ENCODE results near the gene FRMPD1.
A peak's percentile ranks its signal among the peaks of the same experiment; 100 is the strongest.
"Not testable (repeated sequence)": the region's sequence is repeated elsewhere in the genome, so short reads cannot be mapped to it uniquely, and the experiment has no call there.

Gene FRMPD1

GRCh38 chr9:37650873-37651768 lies at the start of gene FRMPD1:
Gene FRMPD1 (plus strand): TSS chr9:37650954. CDS start chr9:37692642, 41,688 bp downstream.
- DNase-seq (ENCODE audit: low read depth), result no peak
- peak within 1 kb of the TSS; percentile 48 for H3K4me3 ChIP-seq (ENCODE audit: low read depth, low read length)

- not testable (repeated sequence) for H3K4me3 ChIP-seq (ENCODE audit: low read depth, low read length); DNase-seq (ENCODE audit: low read depth)
Observed at GRCh38 chr9:37602061-37602460, 48.7 kb upstream of the FRMPD1 start.

- no peak for DNase-seq (ENCODE audit: low read depth)
Observed at GRCh38 chr9:37602817-37603216, 47.9 kb upstream of the FRMPD1 start.

GRCh38 chr9:37604296-37604695 lies 46.5 kb upstream of the FRMPD1 start:
- H3K4me3 ChIP-seq (ENCODE audit: low read depth, low read length), result no peak overlapping the region
- no peak for DNase-seq (ENCODE audit: low read depth)

More at GRCh38 chr9:37602817-37603216, 47.9 kb upstream of the FRMPD1 start:
- no peak overlapping the region for H3K4me3 ChIP-seq (ENCODE audit: low read depth, low read length)

GRCh38 chr9:37608250-37608649 lies 42.5 kb upstream of the FRMPD1 start:
- no peak for DNase-seq (ENCODE audit: low read depth)

GRCh38 chr9:37609735-37610397 lies 40.9 kb upstream of the FRMPD1 start:
- no peak overlapping the region for H3K4me3 ChIP-seq (ENCODE audit: low read depth, low read length)
- DNase-seq (ENCODE audit: low read depth), result no peak

More at GRCh38 chr9:37608250-37608649, 42.5 kb upstream of the FRMPD1 start:
- H3K4me3 ChIP-seq (ENCODE audit: low read depth, low read length), result no peak overlapping the region

GRCh38 chr9:37611014-37611413 lies 39.7 kb upstream of the FRMPD1 start:
- no peak for DNase-seq (ENCODE audit: low read depth)
- H3K4me3 ChIP-seq (ENCODE audit: low read depth, low read length), result no peak overlapping the region

GRCh38 chr9:37611961-37612360 lies 38.8 kb upstream of the FRMPD1 start:
- DNase-seq (ENCODE audit: low read depth), result no peak
- no peak overlapping the region for H3K4me3 ChIP-seq (ENCODE audit: low read depth, low read length)

GRCh38 chr9:37617161-37617560 lies 33.6 kb upstream of the FRMPD1 start:
- H3K4me3 ChIP-seq (ENCODE audit: low read depth, low read length), result no peak overlapping the region
- DNase-seq (ENCODE audit: low read depth), result no peak

DNA sequence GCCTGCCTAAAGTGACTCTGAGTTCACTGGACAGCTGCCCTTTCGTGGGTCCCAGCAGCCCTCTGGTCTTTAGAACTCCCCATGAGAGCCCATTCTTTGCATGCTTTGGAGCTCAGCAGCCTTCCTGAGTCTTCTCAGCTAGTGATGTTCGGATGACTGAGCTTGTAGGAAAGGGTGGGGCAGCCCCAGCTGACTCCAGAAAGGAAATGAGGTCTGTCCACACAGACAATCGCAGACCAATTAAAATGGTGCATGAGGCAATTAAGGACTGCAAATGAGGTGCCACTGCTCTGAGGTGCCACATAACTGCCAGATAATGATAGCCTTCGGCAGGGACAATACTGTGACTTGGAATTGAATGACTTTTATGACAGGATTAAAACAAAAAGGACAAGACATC lies 32.9 kb upstream of the FRMPD1 start:
- no peak for DNase-seq (ENCODE audit: low read depth)
- no peak overlapping the region for H3K4me3 ChIP-seq (ENCODE audit: low read depth, low read length)

GRCh38 chr9:37618817-37619216 lies 31.9 kb upstream of the FRMPD1 start:
- no peak overlapping the region for H3K4me3 ChIP-seq (ENCODE audit: low read depth, low read length)
- no peak for DNase-seq (ENCODE audit: low read depth)

DNA sequence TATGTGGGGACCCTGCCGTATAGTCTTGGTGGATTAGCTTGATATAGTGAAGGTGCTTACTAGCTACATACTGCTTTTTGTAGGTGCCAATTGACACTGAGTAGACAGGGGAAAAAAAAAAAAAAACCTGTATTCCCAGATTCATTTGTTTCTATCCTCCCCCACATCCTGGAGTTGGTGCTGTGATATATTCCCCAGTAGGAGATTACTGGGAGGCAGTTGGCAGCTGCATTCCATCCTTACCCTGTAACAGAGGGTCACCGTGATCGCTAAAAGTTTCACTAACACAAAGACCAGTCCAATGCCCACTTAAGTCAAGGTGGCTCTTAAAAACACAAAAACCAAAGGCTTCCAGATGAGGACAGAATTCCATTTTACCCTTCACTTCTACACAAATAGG lies 30.9 kb upstream of the FRMPD1 start:
- no peak overlapping the region for H3K4me3 ChIP-seq (ENCODE audit: low read depth, low read length)
- no peak for DNase-seq (ENCODE audit: low read depth)

DNA sequence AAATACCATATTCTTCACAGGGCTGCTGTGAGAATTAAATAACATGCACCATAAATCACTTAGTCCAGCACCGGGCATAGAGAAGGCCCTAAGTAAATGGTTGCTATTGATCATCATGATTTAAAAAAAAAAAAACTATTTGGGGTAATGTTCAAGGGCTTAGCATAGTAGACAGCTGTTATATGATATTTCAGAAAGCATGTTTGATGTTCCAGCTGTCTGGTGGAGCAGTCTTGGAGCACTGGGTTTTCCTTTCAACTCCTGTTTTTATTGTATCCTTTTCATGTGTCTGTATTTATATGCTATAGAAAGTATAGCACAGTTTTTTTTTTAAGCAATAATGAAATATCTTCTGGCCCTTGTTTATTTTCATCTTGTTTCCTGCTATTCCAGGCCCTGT lies 30.4 kb upstream of the FRMPD1 start:
- no peak for DNase-seq (ENCODE audit: low read depth)
- no peak overlapping the region for H3K4me3 ChIP-seq (ENCODE audit: low read depth, low read length)

DNA sequence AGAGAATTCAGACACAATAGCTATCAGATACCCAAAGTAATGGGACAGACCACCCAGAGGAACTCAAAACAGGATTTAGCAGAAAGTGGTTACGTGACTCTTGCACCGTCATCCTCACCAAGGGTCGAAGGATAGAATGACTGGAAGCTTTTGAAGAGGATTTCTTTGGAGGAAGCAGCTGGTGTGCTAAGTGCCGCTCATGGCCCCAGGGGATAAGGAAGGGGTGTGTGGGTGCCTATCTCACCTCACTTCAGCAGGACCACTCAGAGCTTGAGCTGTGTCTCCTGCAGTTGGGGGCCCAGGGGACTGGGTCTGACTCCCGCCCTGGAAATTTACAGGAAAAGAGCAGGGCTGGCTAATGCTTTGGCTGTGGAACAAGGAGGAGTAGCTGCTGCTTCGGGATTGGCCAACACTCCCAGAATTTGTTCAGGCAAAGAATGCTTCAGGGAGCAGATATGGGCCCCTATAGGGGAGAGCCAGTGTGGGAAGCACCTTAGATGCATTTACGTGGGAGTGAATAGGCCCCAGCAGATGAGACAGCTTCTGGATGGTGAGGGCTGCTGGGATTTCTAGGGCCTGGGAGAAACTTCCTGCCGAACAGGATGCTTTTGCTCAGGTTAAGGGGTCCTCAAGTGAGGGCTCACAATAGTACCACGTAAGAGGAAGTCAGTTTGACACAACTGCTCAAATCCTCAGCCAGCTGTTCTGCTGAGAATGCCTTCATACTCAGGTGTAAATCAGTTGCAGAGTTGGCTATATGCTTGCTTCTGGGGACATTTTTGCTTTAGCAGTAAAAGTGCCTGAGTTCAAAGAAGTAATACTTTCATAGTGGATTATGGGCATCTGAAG lies 29.3 kb upstream of the FRMPD1 start:
- DNase-seq (ENCODE audit: low read depth), result no peak
- H3K4me3 ChIP-seq (ENCODE audit: low read depth, low read length), result no peak overlapping the region

DNA sequence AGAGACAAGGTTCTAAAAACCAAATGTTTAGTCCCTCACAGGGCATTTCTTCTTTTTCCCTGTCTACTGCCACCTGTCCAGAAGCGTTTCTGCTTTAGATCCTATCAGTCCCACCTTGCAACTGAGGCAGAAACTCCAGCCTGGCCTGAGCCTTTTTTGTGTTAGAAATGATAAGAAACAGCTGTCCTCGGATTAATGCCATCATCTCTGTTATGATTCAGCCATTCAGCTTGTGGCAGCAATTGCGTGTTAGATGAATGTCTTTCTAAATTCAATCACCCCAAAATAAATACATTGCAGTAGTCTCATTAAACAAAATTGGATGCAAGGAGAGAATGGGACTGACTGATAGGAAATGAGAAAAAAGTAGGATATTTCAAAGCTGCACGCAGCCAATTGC lies 28.3 kb upstream of the FRMPD1 start:
- no peak overlapping the region for H3K4me3 ChIP-seq (ENCODE audit: low read depth, low read length)
- DNase-seq (ENCODE audit: low read depth), result no peak

DNA sequence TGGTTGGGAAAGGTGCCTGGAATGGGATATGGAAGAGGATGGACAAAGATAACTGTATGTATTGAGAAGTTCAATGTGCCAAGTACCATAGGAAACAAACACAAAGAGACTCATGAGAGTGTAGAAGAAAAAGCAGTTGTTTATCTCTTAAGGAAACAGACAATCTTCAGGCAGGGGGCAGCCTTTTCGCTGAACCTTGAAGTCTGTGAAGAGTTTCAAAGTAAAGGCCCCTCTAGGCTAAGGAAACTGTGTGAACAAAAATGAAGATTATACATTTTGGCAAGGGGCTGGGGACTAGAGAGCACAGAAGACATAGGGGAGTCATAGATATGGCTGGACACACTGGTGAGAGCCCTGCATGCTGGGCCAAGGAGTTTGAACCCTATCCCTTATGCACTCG lies 27.5 kb upstream of the FRMPD1 start:
- DNase-seq (ENCODE audit: low read depth), result no peak
- no peak overlapping the region for H3K4me3 ChIP-seq (ENCODE audit: low read depth, low read length)

GRCh38 chr9:37624073-37624472 lies 26.7 kb upstream of the FRMPD1 start:
- DNase-seq (ENCODE audit: low read depth), result no peak

GRCh38 chr9:37625036-37625757 lies 25.6 kb upstream of the FRMPD1 start:
- no peak overlapping the region for H3K4me3 ChIP-seq (ENCODE audit: low read depth, low read length)
- DNase-seq (ENCODE audit: low read depth), result no peak

More at GRCh38 chr9:37624073-37624472, 26.7 kb upstream of the FRMPD1 start:
- H3K4me3 ChIP-seq (ENCODE audit: low read depth, low read length), result no peak overlapping the region

DNA sequence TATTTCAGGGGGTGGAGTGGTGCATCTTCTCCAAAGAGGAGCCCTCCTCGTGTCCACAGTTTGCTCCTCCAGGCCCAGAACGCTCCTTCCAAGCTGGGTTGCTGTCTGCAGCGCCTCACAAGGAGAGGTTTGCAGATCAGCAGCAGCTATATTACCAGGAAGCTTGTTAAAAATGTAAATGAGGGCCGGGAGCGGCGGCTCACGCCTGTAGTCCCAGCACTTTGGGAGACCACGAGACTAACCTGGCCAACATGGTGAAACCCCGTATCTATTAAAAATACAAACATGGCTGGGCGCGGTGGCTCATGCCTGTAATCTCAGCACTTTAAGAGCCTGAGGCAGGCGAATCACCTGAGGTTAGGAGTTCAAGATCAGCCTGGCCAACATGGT lies 25.0 kb upstream of the FRMPD1 start:
- no peak overlapping the region for H3K4me3 ChIP-seq (ENCODE audit: low read depth, low read length)
- no peak for DNase-seq (ENCODE audit: low read depth)
